VCaP (cell line): ENCODE measurements around the gene ADAM15.

ENCODE experiments used
- H3K27ac ChIP-seq: fragments of 450-650 bp; 2 replicates; pipeline ENCODE4 v1.5.1; 2017
- CTCF ChIP-seq: fragments of 450-650 bp; conservative IDR thresholded peaks from 2 replicates; pipeline ENCODE4 v1.5.1; 2017; ENCODE audit warnings: mild to moderate bottlenecking, moderate library complexity

Gene ADAM15

GRCh38 chr1:155066777-155067176 lies 15.7 kb downstream of the ADAM15 start:
- TF ChIP-seq CTCF, result no peak
- H3K27ac ChIP-seq, result no peak overlapping the region

GRCh38 chr1:155068599-155068998 lies 17.5 kb downstream of the ADAM15 start:
- no peak overlapping the region for H3K27ac ChIP-seq
- no peak for TF ChIP-seq CTCF

GRCh38 chr1:155069551-155070157 lies 18.5 kb downstream of the ADAM15 start:
- H3K27ac ChIP-seq, result peak overlapping the region; percentile 61
- TF ChIP-seq CTCF, result no peak

- H3K27ac ChIP-seq, result peak overlapping the region; percentile 61
- no peak for TF ChIP-seq CTCF
Measured at GRCh38 chr1:155070158-155070621, 19.1 kb downstream of the ADAM15 start.

GRCh38 chr1:155070721-155071569 lies 19.8 kb downstream of the ADAM15 start:
- peak overlapping the region; percentile 61 for H3K27ac ChIP-seq
- TF ChIP-seq CTCF, result peak; percentile 77

GRCh38 chr1:155071701-155072100 lies 20.6 kb downstream of the ADAM15 start:
- peak overlapping the region; percentile 61; the same call in 1 of the 2 replicates for H3K27ac ChIP-seq
- no peak for TF ChIP-seq CTCF

GRCh38 chr1:155072531-155073289 lies 21.6 kb downstream of the ADAM15 start:
- no peak for TF ChIP-seq CTCF
- no peak overlapping the region for H3K27ac ChIP-seq
